Endothelial cell of umbilical vein (primary cell): ENCODE measurements around the gene ACOT7. TPM values are rescaled to one million over a fixed set of nuclear protein-coding genes. Genes with fewer than 3 reads are reported as not detected.

Experiments used
- BruUV-seq: library from RNA; stranded (reverse); fragments of 400-500 nt; replicated peaks from 2 replicates; lab custom pipeline; 2021; lab: Mats Ljungman, UMichigan
- CTCF ChIA-PET: fragments of 300-600, 350-600 bp; sonication (Branson Sonifier 250); formaldehyde crosslinking; loops from one replicate; lab custom pipeline; 2021; ENCODE audit warnings: antibody characterized with exemption, inconsistent platforms; lab: Charles Lee
- POLR2A ChIA-PET: fragments of 300-600, 350-600 bp; sonication (Branson Sonifier 250); formaldehyde crosslinking; loops from one replicate; lab custom pipeline; 2021; ENCODE audit warnings: antibody characterized with exemption, inconsistent platforms; lab: Charles Lee
- DNase-seq: peaks from one replicate; pipeline ENCODE4 v3.0.0-alpha.2; 2011; ENCODE audit warnings: low read depth, low spot score
- FAIRE-seq: peaks from 2 replicates; lab custom pipeline; 2011; peaks lifted over from hg19 to GRCh38; lab: Jason Lieb, UNC
- H2AFZ ChIP-seq: 2 replicates; pipeline ENCODE4 v1.6.0; 2012; ENCODE audit warnings: low read depth, low read length, control low read depth, inconsistent platforms
- H3K27ac ChIP-seq: 2 replicates; pipeline ENCODE4 v1.5.1; 2011; ENCODE audit warnings: low read depth, mild to moderate bottlenecking, control low read depth, low read length, moderate library complexity; ENCODE audit not compliant: insufficient read depth
- H3K27me3 ChIP-seq, 2 experiments: 2 replicates each; pipeline versions ENCODE4 v1.6.0 to v1.6.1; 2011; ENCODE audit warnings: low read length in 2 of 2, mixed read lengths in 1 of 2; ENCODE audit not compliant: control insufficient read depth in 2 of 2, insufficient read depth in 2 of 2
- H3K36me3 ChIP-seq, 2 experiments: 2 replicates in 1 of 2; 3 replicates in 1 of 2; pipeline ENCODE4 v1.5.1; 2011; ENCODE audit warnings: low read length in 2 of 2, mild to moderate bottlenecking in 1 of 2, moderate library complexity in 1 of 2; ENCODE audit not compliant: control insufficient read depth in 2 of 2, insufficient read depth in 2 of 2; ENCODE audit errors: extremely low read depth in 1 of 2
- H3K4me1 ChIP-seq: 3 replicates; pipeline ENCODE4 v1.5.1; 2011; ENCODE audit warnings: mild to moderate bottlenecking, low read length; ENCODE audit not compliant: control insufficient read depth, insufficient read depth; ENCODE audit errors: extremely low read depth
- H3K4me2 ChIP-seq: 2 replicates; pipeline ENCODE4 v1.6.1; 2011; ENCODE audit warnings: low read length, control low read depth, mixed read lengths; ENCODE audit not compliant: insufficient read depth
- H3K4me3 ChIP-seq, 3 experiments: fragments of 200-600 bp in 1 of 3; sonication (generic), shearing (Covaris generic) in 1 of 3; replicated peaks in 1 of 3; 2 replicates each; pipeline ENCODE4 v1.5.1; 2011 to 2016; ENCODE audit warnings: control low read depth in 3 of 3, low read length in 3 of 3, mild to moderate bottlenecking in 2 of 3, inconsistent platforms in 1 of 3, low read depth in 1 of 3, moderate library complexity in 1 of 3; ENCODE audit not compliant: insufficient read depth in 1 of 3
- H3K79me2 ChIP-seq: 2 replicates; pipeline ENCODE4 v1.6.0; 2012; ENCODE audit warnings: low read length, inconsistent platforms; ENCODE audit not compliant: control insufficient read depth, insufficient read depth
- H3K9ac ChIP-seq: replicated peaks from 2 replicates; pipeline ENCODE3; 2011; ENCODE audit warnings: low read length, control low read depth; ENCODE audit not compliant: insufficient read depth; ENCODE audit errors: extremely low read depth
- H3K9me1 ChIP-seq: replicated peaks from 3 replicates; pipeline ENCODE4 v1.6.0; 2011; ENCODE audit warnings: mild to moderate bottlenecking, low read length; ENCODE audit not compliant: control insufficient read depth, insufficient read depth; ENCODE audit errors: extremely low read depth
- H3K9me3 ChIP-seq: replicated peaks from 2 replicates; pipeline ENCODE4 v1.5.1; 2012; ENCODE audit warnings: low read length, inconsistent platforms; ENCODE audit not compliant: control insufficient read depth, insufficient read depth
- H4K20me1 ChIP-seq: replicated peaks from 2 replicates; pipeline ENCODE3; 2011; ENCODE audit warnings: mild to moderate bottlenecking, low read length; ENCODE audit not compliant: control insufficient read depth, insufficient read depth; ENCODE audit errors: extremely low read depth
- EZH2 ChIP-seq: IDR thresholded peaks from 2 replicates; pipeline ENCODE4 v1.6.1; 2012; ENCODE audit warnings: borderline replicate concordance, low read depth, mild to moderate bottlenecking, moderate library complexity, low read length, inconsistent platforms; ENCODE audit not compliant: severe bottlenecking
- FOS ChIP-seq: IDR thresholded peaks from 2 replicates; pipeline ENCODE4 v1.6.1; 2011; ENCODE audit warnings: mild to moderate bottlenecking, low read length, moderate library complexity, borderline replicate concordance; ENCODE audit not compliant: insufficient read depth
- GATA2 ChIP-seq: IDR thresholded peaks from 2 replicates; pipeline ENCODE4 v1.7.0; 2011; ENCODE audit warnings: low read depth, mild to moderate bottlenecking, moderate library complexity, mixed read lengths, low read length; ENCODE audit not compliant: insufficient read length, insufficient read depth
- JUN ChIP-seq: IDR thresholded peaks from 2 replicates; pipeline ENCODE4 v1.6.1; 2011; ENCODE audit warnings: borderline replicate concordance, low read depth; ENCODE audit not compliant: insufficient read length, insufficient read depth
- MYC ChIP-seq: IDR thresholded peaks from one replicate; pipeline ENCODE4 v1.6.1; 2011; ENCODE audit warnings: mild to moderate bottlenecking, low read depth, low read length
- POLR2A ChIP-seq: IDR thresholded peaks from 2 replicates; pipeline ENCODE4 v1.6.1; 2012; ENCODE audit warnings: low read depth, mild to moderate bottlenecking, control low read depth, low read length
- POLR2AphosphoS5 ChIP-seq: IDR thresholded peaks from 2 replicates; pipeline ENCODE4 v1.6.1; 2012; ENCODE audit warnings: low read depth, mild to moderate bottlenecking, control low read depth, low read length, moderate library complexity; ENCODE audit not compliant: insufficient read depth
- dilution Hi-C: fragments of 300-500 bp; cut with MboI; formaldehyde crosslinking; loops from one replicate; pipeline ENCODE4 v1.15.0; 2019; ENCODE audit warnings: low sequenced_read_pairs; ENCODE audit not compliant: extremely low pct_ligation_motif_present
- intact Hi-C: fragments of 100-400 bp; cut with micrococcal nuclease; formaldehyde crosslinking; loops from one replicate; pipeline ENCODE4 v1.10.0; 2022
- polyA plus RNA-seq, 4 experiments: library from polyadenylated mRNA; depleted of rRNA in 3 of 4; stranded (reverse) in 3 of 4; unstranded in 1 of 4; fragments of >200 nt; gene quantifications; 2 replicates each; pipeline versions ENCODE4 v1.2.1 to v1.2.3, GENCODE V29; 2011 to 2012; ENCODE audit warnings: missing spikeins in 1 of 4
- total RNA-seq: library from RNA; stranded (reverse); gene quantifications from 2 replicates; pipeline ENCODE4 v1.2.3, GENCODE V29; 2021
- TF ChIP-seq, protein P1 (sequence below), 2 donors: IDR thresholded peaks; 1 replicate in 1 of 2; 2 replicates in 1 of 2; pipeline ENCODE4 v1.5.1; 2011; ENCODE audit warnings: low read length in 2 of 2, mild to moderate bottlenecking in 2 of 2, moderate library complexity in 2 of 2, control low read depth in 1 of 2, inconsistent platforms in 1 of 2, low read depth in 1 of 2; ENCODE audit not compliant: insufficient read depth in 1 of 2; ENCODE audit errors: extremely low read depth in 1 of 2
- TF ChIP-seq, protein P2 (sequence below): IDR thresholded peaks from 2 replicates; pipeline ENCODE4 v1.6.1; 2011; ENCODE audit not compliant: insufficient read depth, insufficient read length

The ACOT7 gene
- total and polyA plus RNA-seq, 2 donors (not counting 3 experiments of a cell fraction or from before 2014, with no cell fraction given): 69.4 to 105 TPM

DNA sequence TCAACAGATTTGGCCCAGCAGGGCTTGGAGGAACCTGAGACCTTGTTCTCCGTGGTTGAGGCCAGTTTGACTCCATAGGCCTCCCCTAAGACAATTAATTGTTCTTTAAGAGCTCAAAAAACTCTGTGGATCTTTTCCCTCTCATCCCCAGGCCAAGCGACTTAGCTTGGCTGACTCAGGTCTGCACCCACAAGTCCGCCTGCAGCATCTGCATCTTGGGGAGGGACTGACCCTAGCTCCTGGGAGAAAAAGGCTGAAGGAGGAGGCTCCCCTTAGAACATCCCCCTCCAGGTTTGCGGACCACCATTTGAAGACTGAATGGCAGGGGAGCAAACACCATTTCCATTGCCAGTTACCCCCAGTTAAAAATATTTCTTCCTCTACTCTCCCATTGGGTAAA lies 27.7 kb upstream of the ACOT7 start:
- TF ChIP-seq, protein P1, sequence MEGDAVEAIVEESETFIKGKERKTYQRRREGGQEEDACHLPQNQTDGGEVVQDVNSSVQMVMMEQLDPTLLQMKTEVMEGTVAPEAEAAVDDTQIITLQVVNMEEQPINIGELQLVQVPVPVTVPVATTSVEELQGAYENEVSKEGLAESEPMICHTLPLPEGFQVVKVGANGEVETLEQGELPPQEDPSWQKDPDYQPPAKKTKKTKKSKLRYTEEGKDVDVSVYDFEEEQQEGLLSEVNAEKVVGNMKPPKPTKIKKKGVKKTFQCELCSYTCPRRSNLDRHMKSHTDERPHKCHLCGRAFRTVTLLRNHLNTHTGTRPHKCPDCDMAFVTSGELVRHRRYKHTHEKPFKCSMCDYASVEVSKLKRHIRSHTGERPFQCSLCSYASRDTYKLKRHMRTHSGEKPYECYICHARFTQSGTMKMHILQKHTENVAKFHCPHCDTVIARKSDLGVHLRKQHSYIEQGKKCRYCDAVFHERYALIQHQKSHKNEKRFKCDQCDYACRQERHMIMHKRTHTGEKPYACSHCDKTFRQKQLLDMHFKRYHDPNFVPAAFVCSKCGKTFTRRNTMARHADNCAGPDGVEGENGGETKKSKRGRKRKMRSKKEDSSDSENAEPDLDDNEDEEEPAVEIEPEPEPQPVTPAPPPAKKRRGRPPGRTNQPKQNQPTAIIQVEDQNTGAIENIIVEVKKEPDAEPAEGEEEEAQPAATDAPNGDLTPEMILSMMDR (IDR thresholded peaks at IDR 0.05; ENCODE audit: extremely low read depth in 1 of 2, insufficient read depth in 1 of 2, low read depth in 1 of 2, low read length in 2 of 2): no peak
- TF ChIP-seq MYC (no peak), POLR2A (no peak), EZH2 (no peak), GATA2 (no peak), POLR2AphosphoS5 (no peak), JUN (no peak), FOS (no peak)
- TF ChIP-seq, protein P2, sequence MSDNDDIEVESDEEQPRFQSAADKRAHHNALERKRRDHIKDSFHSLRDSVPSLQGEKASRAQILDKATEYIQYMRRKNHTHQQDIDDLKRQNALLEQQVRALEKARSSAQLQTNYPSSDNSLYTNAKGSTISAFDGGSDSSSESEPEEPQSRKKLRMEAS: no peak
- no peak overlapping the region for H3K4me2 ChIP-seq
- no peak overlapping the region for H3K27ac ChIP-seq
- no peaks in the 10 kb centered on the region for H3K9me1 ChIP-seq
- FAIRE-seq (no peak), DNase-seq (no peak)
- no peaks in the 10 kb centered on the region for H3K79me2 ChIP-seq
- intact Hi-C loops (loop anchor here (5.0 kb wide), 3 partner anchors 159 to 369 kb away; partner anchors contain the start of genes GPR153 and ICMT), dilution Hi-C loops (no loop called here)
- H3K4me1 ChIP-seq: peaks cover 35% of the 10 kb centered on the region
- ChIA-PET CTCF (interaction anchor here (1.0 to 11.1 kb wide), 4 partner anchors 16 to 216 kb away, joined by 3 to 202 read pairs (median 4); partner anchors contain the start of gene RNF207), POLR2A (no interaction called here)
- H2AFZ ChIP-seq: no peak overlapping the region
- H3K9ac ChIP-seq: no peak overlapping the region
- no peak overlapping the region for H3K4me3 ChIP-seq
- H4K20me1 ChIP-seq: no peaks in the 10 kb centered on the region
- H3K36me3 ChIP-seq: no peaks in the 10 kb centered on the region
- H3K27me3 ChIP-seq: peaks cover 0 to 10% of the 10 kb centered on the region in 2 experiments
- no peaks in the 10 kb centered on the region for H3K9me3 ChIP-seq
- no TSS peak for BruUV-seq
